ENCODE measurements around the gene CAMKMT.

DNA sequence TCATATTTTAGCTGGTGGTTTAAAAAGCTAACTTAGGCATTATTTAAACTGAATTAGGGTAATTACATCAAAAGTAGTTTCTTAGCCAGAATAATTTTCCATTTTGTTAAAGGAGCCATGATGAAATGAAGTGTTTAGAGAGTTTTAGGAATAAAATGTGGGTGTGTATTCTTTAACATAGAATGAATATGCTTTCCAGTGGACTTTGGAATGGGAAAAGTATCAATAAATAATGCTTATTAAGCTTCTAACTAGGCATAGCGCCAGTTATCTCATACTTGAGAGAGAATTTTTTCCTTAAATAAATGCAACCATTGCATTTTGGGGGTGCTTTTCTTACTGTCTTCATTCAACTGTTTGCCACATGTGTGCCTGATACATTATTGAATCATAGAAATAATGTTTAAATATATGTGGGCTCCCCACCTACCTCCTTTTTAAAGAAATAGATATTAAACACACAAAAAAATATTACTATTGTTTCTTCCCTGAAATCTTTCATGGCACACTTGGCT lies 90.4 kb downstream of the CAMKMT start:
- TF ChIP-seq, protein P1, sequence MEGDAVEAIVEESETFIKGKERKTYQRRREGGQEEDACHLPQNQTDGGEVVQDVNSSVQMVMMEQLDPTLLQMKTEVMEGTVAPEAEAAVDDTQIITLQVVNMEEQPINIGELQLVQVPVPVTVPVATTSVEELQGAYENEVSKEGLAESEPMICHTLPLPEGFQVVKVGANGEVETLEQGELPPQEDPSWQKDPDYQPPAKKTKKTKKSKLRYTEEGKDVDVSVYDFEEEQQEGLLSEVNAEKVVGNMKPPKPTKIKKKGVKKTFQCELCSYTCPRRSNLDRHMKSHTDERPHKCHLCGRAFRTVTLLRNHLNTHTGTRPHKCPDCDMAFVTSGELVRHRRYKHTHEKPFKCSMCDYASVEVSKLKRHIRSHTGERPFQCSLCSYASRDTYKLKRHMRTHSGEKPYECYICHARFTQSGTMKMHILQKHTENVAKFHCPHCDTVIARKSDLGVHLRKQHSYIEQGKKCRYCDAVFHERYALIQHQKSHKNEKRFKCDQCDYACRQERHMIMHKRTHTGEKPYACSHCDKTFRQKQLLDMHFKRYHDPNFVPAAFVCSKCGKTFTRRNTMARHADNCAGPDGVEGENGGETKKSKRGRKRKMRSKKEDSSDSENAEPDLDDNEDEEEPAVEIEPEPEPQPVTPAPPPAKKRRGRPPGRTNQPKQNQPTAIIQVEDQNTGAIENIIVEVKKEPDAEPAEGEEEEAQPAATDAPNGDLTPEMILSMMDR (IDR thresholded peaks at IDR 0.05), result no peak
- no peak for TF ChIP-seq POLR2AphosphoS5 (IDR thresholded peaks at IDR 0.05)
